ENCODE measurements around the gene LHFPL2.

- TF ChIP-seq CTCF (IDR thresholded peaks at IDR 0.05) (no peak), POLR2A (IDR thresholded peaks at IDR 0.05) (no peak)
Observed at GRCh38 chr5:78669331-78669730, 20.8 kb upstream of the LHFPL2 start.

Measured in body of pancreas (tissue), 4 donors.